Spleen (tissue), 11 donors: ENCODE measurements around the gene DSC1. TPM values are rescaled to one million over a fixed set of nuclear protein-coding genes. Genes with fewer than 3 reads are reported as not detected.
"Not testable (repeated sequence)": the region's sequence is repeated elsewhere in the genome, so short reads cannot be mapped to it uniquely, and the experiment has no call there.

Source experiments
- DNase-seq: peaks from one replicate; pipeline ENCODE4 v3.0.0-alpha.2; 2020
- H3K27ac ChIP-seq, 8 donors: fragments of 200-600 bp; sonication (generic) in 7 of 8; 1 replicate in 4 of 8; 2 replicates in 4 of 8; pipeline versions ENCODE4 v1.5.0 to v1.8.0; 2016 to 2021; ENCODE audit warnings: inconsistent platforms in 4 of 8, mild to moderate bottlenecking in 4 of 8, moderate library complexity in 1 of 8
- H3K27me3 ChIP-seq, 7 donors: fragments of 200-600 bp; sonication (generic) in 6 of 7; replicated peaks in 1 of 7; 1 replicate in 4 of 7; 2 replicates in 3 of 7; pipeline versions ENCODE4 v1.5.0 to v1.8.0; 2016 to 2021; ENCODE audit warnings: inconsistent platforms in 3 of 7, mild to moderate bottlenecking in 1 of 7
- H3K36me3 ChIP-seq, 6 donors: fragments of 200-600 bp; sonication (generic) in 5 of 6; 1 replicate in 4 of 6; 2 replicates in 2 of 6; pipeline versions ENCODE4 v1.5.0 to v1.8.0; 2016 to 2021; ENCODE audit warnings: inconsistent platforms in 2 of 6
- H3K4me1 ChIP-seq, 6 donors: fragments of 200-600 bp; sonication (generic) in 5 of 6; 1 replicate in 3 of 6; 2 replicates in 3 of 6; pipeline versions ENCODE4 v1.5.0 to v1.8.0; 2016 to 2021; ENCODE audit warnings: inconsistent platforms in 3 of 6
- H3K4me3 ChIP-seq, 8 donors: fragments of 200-600 bp; sonication (generic) in 7 of 8; 1 replicate in 4 of 8; 2 replicates in 4 of 8; pipeline versions ENCODE4 v1.5.0 to v1.8.0; 2016 to 2021; ENCODE audit warnings: inconsistent platforms in 4 of 8, mild to moderate bottlenecking in 4 of 8, moderate library complexity in 2 of 8
- H3K9me3 ChIP-seq, 8 donors: fragments of 200-600 bp; sonication (generic) in 7 of 8; 1 replicate in 4 of 8; 2 replicates in 4 of 8; pipeline versions ENCODE4 v1.5.0 to v1.8.0; 2016 to 2021; ENCODE audit warnings: inconsistent platforms in 4 of 8
- CTCF ChIP-seq, 11 experiments: fragments of 200-600 bp in 7 of 11; fragments of 450-650 bp in 4 of 11; sonication (generic) in 4 of 11; IDR thresholded peaks in 8 of 11; conservative IDR thresholded peaks in 3 of 11; 1 replicate in 7 of 11; 2 replicates in 4 of 11; pipeline versions ENCODE4 v1.4.0 to v1.8.0; 2016 to 2021; ENCODE audit warnings: antibody characterized with exemption in 11 of 11, inconsistent platforms in 4 of 11, mild to moderate bottlenecking in 1 of 11
- POLR2A ChIP-seq, 3 donors: fragments of 450-650 bp; IDR thresholded peaks; one replicate each; pipeline ENCODE4 v1.5.1; 2017; ENCODE audit warnings: antibody characterized with exemption in 3 of 3, mild to moderate bottlenecking in 1 of 3
- POLR2AphosphoS5 ChIP-seq, 3 donors: sonication (generic); formaldehyde crosslinking; IDR thresholded peaks; one replicate each; pipeline ENCODE4 v1.5.1; 2017; ENCODE audit warnings: antibody characterized with exemption in 3 of 3
- WGBS, 5 donors: extraction: QIAGEN DNeasy Blood & Tissue Kit in 3 of 5; methylation state at CpG; one replicate each; pipeline versions ENCODE4 v1.1.5 to v1.1.7; 2013 to 2018; 5-methylcytosine and 5-hydroxymethylcytosine counted together
- intact Hi-C: fragments of 100-400 bp; cut with DNase I; formaldehyde crosslinking; loops from one replicate; pipeline ENCODE4 v1.15.0; 2023; ENCODE audit warnings: low total_unique reads
- polyA plus RNA-seq, 3 donors: library from polyadenylated mRNA; stranded (reverse); fragments of 200-250 nt; gene quantifications; one replicate each; pipeline ENCODE4 v1.2.1, GENCODE V29; 2013
- total RNA-seq, 7 donors: library from RNA; depleted of rRNA in 3 of 7; stranded (reverse); fragments of >200 nt in 3 of 7; fragmentation: NEBNext Ultra II Directional in 4 of 7; extraction: Animal tissue kit (Norgen Biotek cat#: 25700) in 4 of 7; gene quantifications; one replicate each; pipeline versions ENCODE4 v1.1.0 to v1.2.1, GENCODE V29; 2016 to 2021
- donor health status: healthy with polysubstance abuse.
- donor health status: DM: no; HTN: no; CAD: no; lungs with moderate emphysema.
- donor health status: DM: no; HTN: no; CAD: no.
- donor health status: Bipolar disorder and iron deficiency.
- donor health status: healthy.
- donor health status: DM: no; HTN: no; CAD: no.
- donor health status: DM: yes; HTN: yes; CAD: no.

DSC1 gene
- total and polyA plus RNA-seq, 10 donors: 0.11 to 0.27 (median 0.23) TPM; not detected in 7

GRCh38 chr18:31138709-31139108 is 23.9 kb downstream of the DSC1 start:
- Histone ChIP-seq H3K27me3 (no peaks in the 10 kb centered on the region), H3K4me3 (no peak overlapping the region), H3K27ac (no peak overlapping the region), H3K4me1 (no peaks in the 10 kb centered on the region), H3K9me3 (no peaks in the 10 kb centered on the region), H3K36me3 (no peaks in the 10 kb centered on the region)
- TF ChIP-seq POLR2AphosphoS5 (IDR thresholded peaks at IDR 0.05): no peak
- TF ChIP-seq CTCF (IDR thresholded peaks at IDR 0.05 in 8 of 11, conservative IDR thresholded peaks at IDR 0.05 in 3 of 11): no peak
- no peak for TF ChIP-seq POLR2A (IDR thresholded peaks at IDR 0.05)
- intact Hi-C loops: no loop called here
- 48 to 75% (median 64%) methylated on average over 1 of the region's 1 CpG for WGBS, 5 donors
- DNase-seq: no peak

DNA sequence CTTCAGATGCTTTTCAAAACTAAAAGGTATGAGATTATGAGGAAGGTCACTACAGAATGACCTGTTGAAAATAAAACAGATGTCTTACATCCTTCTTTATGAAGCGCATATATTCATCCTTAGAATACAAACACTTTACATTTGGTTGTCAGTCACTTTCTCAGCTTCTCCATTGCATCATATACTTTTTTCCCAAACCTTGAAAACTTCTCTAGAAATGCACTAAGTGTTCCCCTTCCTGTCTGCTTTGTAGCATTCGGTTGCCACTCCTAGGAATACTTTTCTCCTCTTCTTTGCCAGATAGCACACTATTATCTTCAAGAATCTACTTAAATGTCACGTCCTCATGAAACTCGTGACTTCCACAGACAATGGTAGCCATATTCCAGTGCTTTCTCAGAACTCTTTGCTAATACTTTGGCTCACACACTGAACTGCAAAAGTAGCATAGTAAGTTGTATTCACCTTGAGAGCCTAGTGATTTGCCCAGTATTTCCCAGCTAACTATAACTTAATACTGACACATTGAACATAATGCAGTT is 27.6 kb downstream of the DSC1 start:
- no peaks in the 10 kb centered on the region for H3K27me3 ChIP-seq
- no peak overlapping the region for H3K27ac ChIP-seq
- DNase-seq: no peak
- TF ChIP-seq POLR2A (IDR thresholded peaks at IDR 0.05): no peak
- no peak for TF ChIP-seq CTCF (IDR thresholded peaks at IDR 0.05 in 8 of 11, conservative IDR thresholded peaks at IDR 0.05 in 3 of 11)
- no peak for TF ChIP-seq POLR2AphosphoS5 (IDR thresholded peaks at IDR 0.05)
- H3K9me3 ChIP-seq: no peaks in the 10 kb centered on the region
- H3K4me3 ChIP-seq: no peak overlapping the region
- intact Hi-C loops: no loop called here
- no peaks in the 10 kb centered on the region for H3K4me1 ChIP-seq
- 68 to 88% (median 71%) methylated on average over 4 of the region's 4 CpGs for WGBS, 5 donors
- H3K36me3 ChIP-seq: no peaks in the 10 kb centered on the region

DNA sequence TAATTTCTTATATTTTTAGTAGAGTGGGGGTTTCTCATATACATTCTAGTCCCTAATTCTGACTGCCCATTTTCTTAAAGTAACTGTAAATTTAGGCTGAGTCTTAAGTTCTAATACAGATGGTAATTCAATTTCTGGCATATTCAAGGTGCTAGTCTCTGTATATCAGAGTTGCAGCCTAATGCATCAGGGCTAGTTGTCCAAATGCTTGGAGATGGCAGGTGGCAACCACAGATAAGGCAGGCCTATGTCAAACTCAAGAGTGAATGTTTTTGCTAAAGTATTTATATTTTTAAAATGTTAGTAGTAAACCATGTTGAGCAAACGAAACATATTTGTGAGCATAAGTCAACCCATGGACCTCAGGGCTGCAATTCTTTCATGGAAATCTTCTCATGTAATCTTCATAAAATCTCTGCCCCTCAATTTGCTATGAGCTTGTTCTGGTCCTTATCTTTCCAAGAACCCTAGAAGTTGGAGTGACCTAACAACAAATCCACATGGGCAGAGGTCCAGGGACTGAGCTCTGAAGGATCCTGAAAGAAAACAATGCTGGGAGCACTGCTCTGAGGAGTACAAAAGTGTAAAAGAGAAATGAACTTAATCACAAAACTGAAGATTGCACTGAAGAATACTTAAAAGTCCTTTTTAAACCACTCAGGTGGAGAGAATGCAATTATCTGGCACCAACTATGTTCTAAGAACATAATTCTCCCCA is 33.1 kb downstream of the DSC1 start:
- no peaks in the 10 kb centered on the region for H3K4me1 ChIP-seq
- no peak overlapping the region for H3K4me3 ChIP-seq
- no peaks in the 10 kb centered on the region for H3K27me3 ChIP-seq
- no peak for DNase-seq
- WGBS, 5 donors: 61 to 93% (median 68%) methylated on average over 1 of the region's 1 CpG
- intact Hi-C loops: no loop called here
- no peaks in the 10 kb centered on the region for H3K36me3 ChIP-seq
- peaks cover 0 to 3% (median 0%) of the 10 kb centered on the region in 8 donors for H3K9me3 ChIP-seq
- no peak overlapping the region for H3K27ac ChIP-seq
- no peak for TF ChIP-seq POLR2AphosphoS5 (IDR thresholded peaks at IDR 0.05)
- no peak for TF ChIP-seq CTCF (IDR thresholded peaks at IDR 0.05 in 8 of 11, conservative IDR thresholded peaks at IDR 0.05 in 3 of 11)
- TF ChIP-seq POLR2A (IDR thresholded peaks at IDR 0.05): no peak

DNA sequence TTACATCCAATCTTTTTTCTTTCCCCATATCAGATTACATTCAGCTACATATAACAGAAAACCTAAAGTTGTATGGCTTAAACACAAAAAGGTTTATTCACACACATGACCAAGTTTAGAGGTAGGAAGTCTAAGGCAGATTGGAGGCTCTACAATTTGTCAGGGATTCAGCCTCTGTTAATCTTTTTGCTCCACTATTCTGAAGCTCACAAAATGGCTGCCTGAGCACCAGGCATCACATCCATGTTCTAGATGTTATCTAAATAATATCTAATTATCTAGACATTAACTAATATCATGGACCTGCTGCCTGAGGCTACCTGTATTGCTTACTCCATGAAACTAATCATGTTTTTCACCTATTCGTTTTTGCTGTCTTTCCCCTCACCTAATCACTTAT is 36.8 kb downstream of the DSC1 start:
- H3K4me1 ChIP-seq: no peaks in the 10 kb centered on the region
- DNase-seq: no peak
- no peaks in the 10 kb centered on the region for H3K36me3 ChIP-seq
- H3K4me3 ChIP-seq: no peak overlapping the region
- no peaks in the 10 kb centered on the region for H3K27me3 ChIP-seq
- peaks cover 0 to 3% (median 0%) of the 10 kb centered on the region in 8 donors for H3K9me3 ChIP-seq
- TF ChIP-seq POLR2AphosphoS5 (IDR thresholded peaks at IDR 0.05) (no peak), CTCF (IDR thresholded peaks at IDR 0.05 in 8 of 11, conservative IDR thresholded peaks at IDR 0.05 in 3 of 11) (no peak), POLR2A (IDR thresholded peaks at IDR 0.05) (no peak)
- intact Hi-C loops: no loop called here
- no peak overlapping the region for H3K27ac ChIP-seq
- 60 to 88% (median 80%) methylated on average over 1 of the region's 1 CpG for WGBS, 5 donors

DNA sequence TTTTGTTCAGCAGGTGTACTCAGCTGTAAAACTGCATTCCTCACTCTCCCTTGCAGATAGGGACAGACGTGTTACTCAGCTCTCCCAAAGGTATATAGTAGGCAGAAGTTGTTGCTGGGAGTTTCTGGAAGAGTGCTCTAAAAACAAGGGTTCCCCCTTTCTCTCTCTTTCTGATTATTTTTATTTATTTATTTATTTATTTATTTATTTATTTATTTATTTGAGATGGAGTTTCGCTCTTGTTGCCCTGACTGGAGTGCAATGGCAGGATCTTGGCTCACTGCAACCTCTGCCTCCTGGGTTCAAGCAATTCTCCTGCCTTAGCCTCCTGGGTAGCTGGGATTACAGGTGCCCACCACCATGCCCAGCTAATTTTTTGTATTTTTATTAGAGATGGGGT is 39.5 kb downstream of the DSC1 start:
- DNase-seq, H3K27me3 ChIP-seq, intact Hi-C loops, H3K36me3 ChIP-seq, H3K9me3 ChIP-seq, H3K4me3 ChIP-seq, H3K4me1 ChIP-seq, H3K27ac ChIP-seq: not testable (repeated sequence)
- 64 to 91% (median 84%) methylated on average over 2 of the region's 2 CpGs for WGBS, 5 donors
